ENCODE data around the gene DOHH.

DNA sequence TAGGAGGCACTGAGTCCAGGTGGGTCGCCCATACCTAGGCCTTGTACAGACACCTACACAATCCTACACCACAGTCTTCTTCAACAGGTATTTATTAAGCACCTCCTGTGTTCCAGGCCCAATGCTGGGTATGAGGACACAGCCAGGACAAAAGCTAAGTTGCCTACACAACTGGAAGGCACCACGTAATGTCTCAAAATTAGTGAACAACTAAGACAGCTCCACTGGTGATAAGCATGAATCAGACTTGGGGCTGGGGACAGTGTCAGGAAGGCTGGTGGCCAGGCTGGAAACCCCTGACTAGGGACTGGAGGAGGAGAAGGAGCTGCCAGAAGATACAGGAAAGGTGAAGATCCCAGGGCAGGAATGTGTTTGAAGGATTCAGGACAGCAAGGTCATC lies 22.5 kb downstream of the DOHH start:
- TF ChIP-seq, protein P1, sequence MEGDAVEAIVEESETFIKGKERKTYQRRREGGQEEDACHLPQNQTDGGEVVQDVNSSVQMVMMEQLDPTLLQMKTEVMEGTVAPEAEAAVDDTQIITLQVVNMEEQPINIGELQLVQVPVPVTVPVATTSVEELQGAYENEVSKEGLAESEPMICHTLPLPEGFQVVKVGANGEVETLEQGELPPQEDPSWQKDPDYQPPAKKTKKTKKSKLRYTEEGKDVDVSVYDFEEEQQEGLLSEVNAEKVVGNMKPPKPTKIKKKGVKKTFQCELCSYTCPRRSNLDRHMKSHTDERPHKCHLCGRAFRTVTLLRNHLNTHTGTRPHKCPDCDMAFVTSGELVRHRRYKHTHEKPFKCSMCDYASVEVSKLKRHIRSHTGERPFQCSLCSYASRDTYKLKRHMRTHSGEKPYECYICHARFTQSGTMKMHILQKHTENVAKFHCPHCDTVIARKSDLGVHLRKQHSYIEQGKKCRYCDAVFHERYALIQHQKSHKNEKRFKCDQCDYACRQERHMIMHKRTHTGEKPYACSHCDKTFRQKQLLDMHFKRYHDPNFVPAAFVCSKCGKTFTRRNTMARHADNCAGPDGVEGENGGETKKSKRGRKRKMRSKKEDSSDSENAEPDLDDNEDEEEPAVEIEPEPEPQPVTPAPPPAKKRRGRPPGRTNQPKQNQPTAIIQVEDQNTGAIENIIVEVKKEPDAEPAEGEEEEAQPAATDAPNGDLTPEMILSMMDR (IDR thresholded peaks at IDR 0.05; ENCODE audit: extremely low read depth in 1 of 2, insufficient read depth in 1 of 2, low read depth in 1 of 2, low read length in 2 of 2): no peak
- TF ChIP-seq POLR2AphosphoS5 (IDR thresholded peaks at IDR 0.05; ENCODE audit: insufficient read depth, low read depth, low read length) (no peak), POLR2A (IDR thresholded peaks at IDR 0.05; ENCODE audit: low read depth, low read length) (no peak), EZH2 (IDR thresholded peaks at IDR 0.05; ENCODE audit: borderline replicate concordance, low read depth, low read length, severe bottlenecking) (no peak)

Measured in endothelial cell of umbilical vein (primary cell).